Colonic mucosa (tissue), 4 donors: ENCODE measurements around the gene ZCCHC17. TPM values are rescaled to one million over a fixed set of nuclear protein-coding genes. Genes with fewer than 3 reads are reported as not detected.

Experiments used
- DNase-seq: peaks from one replicate; pipeline ENCODE4 v3.0.0-alpha.2; 2020
- H3K27ac ChIP-seq: fragments of 200-600 bp; one replicate; pipeline ENCODE4 v1.8.0; 2021
- H3K27me3 ChIP-seq: fragments of 200-600 bp; one replicate; pipeline ENCODE4 v1.8.0; 2021
- H3K36me3 ChIP-seq: fragments of 200-600 bp; one replicate; pipeline ENCODE4 v1.8.0; 2021
- H3K4me1 ChIP-seq: fragments of 200-600 bp; one replicate; pipeline ENCODE4 v1.8.0; 2021; ENCODE audit warnings: mild to moderate bottlenecking
- H3K4me3 ChIP-seq: fragments of 200-600 bp; one replicate; pipeline ENCODE4 v1.8.0; 2021
- H3K9ac ChIP-seq, 2 donors: one replicate each; pipeline ENCODE4 v1.7.0; 2013; ENCODE audit warnings: control low read depth in 2 of 2, low read depth in 2 of 2, low read length in 2 of 2
- H3K9me3 ChIP-seq: fragments of 200-600 bp; one replicate; pipeline ENCODE4 v1.8.0; 2021
- CTCF ChIP-seq: fragments of 200-600 bp; IDR thresholded peaks from one replicate; pipeline ENCODE4 v1.8.0; 2022; ENCODE audit warnings: antibody characterized with exemption, mild to moderate bottlenecking
- intact Hi-C: fragments of 100-400 bp; cut with DNase I; formaldehyde crosslinking; loops from one replicate; pipeline ENCODE4 v1.14.1; 2022
- total RNA-seq, 2 donors: library from RNA; stranded (reverse); fragmentation: NEBNext Ultra II Directional in 1 of 2; extraction: Animal tissue kit (Norgen Biotek cat#: 25700) in 1 of 2; gene quantifications; one replicate each; pipeline ENCODE4 v1.2.1, GENCODE V29; 2021
- donor health status: healthy.
- donor health status: DM: no; HTN: no; CAD: no.
- donor health status: DM: no; HTN: no; CAD: no.

Gene ZCCHC17
- total RNA-seq, 2 donors from 2014 or later = 19.8 to 23.9 TPM

GRCh38 chr1:31306278-31306677 is 9.4 kb downstream of the ZCCHC17 start:
- no peaks in the 10 kb centered on the region for H3K4me1 ChIP-seq
- H3K9ac ChIP-seq = no peak overlapping the region
- H3K27me3 ChIP-seq = no peaks in the 10 kb centered on the region
- TF ChIP-seq CTCF = no peak
- H3K27ac ChIP-seq = no peak overlapping the region
- H3K9me3 ChIP-seq = no peaks in the 10 kb centered on the region
- intact Hi-C loops = no loop called here
- no peak for DNase-seq
- H3K36me3 ChIP-seq = no peaks in the 10 kb centered on the region
- no peak overlapping the region for H3K4me3 ChIP-seq

- intact Hi-C loops = no loop called here
- no peaks in the 10 kb centered on the region for H3K27me3 ChIP-seq
- H3K4me1 ChIP-seq = no peaks in the 10 kb centered on the region
- DNase-seq = no peak
- H3K36me3 ChIP-seq = no peaks in the 10 kb centered on the region
- H3K9me3 ChIP-seq = no peaks in the 10 kb centered on the region
- H3K4me3 ChIP-seq = no peak overlapping the region
- H3K9ac ChIP-seq = no peak overlapping the region
- no peak for TF ChIP-seq CTCF
- no peak overlapping the region for H3K27ac ChIP-seq
These were observed 11.2 kb downstream of the ZCCHC17 start for GRCh38 chr1:31308036-31308435.

DNA sequence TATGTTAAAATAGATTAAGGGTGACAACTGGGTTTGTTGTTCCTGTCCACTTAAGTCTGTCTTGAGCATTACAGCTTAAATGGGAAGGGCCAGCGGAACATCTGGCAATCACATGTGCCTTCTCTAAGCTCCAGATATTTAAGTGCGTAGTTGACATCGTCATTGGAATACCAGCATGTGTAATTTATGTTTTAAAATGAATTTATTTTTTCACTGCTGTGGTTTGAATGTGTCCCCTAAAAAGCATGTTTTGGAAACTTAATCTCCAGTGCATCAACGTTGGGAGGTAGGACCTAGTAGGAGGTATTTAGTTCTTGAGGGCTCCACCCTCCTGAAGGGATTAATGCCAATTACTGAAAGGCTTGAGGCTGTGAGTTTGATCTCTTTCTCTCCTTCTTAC is 13.4 kb downstream of the ZCCHC17 start:
- TF ChIP-seq CTCF = no peak
- Histone ChIP-seq H3K27me3 (no peaks in the 10 kb centered on the region), H3K9ac (no peak overlapping the region), H3K27ac (no peak overlapping the region), H3K9me3 (no peaks in the 10 kb centered on the region), H3K4me1 (no peaks in the 10 kb centered on the region), H3K4me3 (no peak overlapping the region), H3K36me3 (no peaks in the 10 kb centered on the region)
- no peak for DNase-seq
- intact Hi-C loops = no loop called here

- H3K9me3 ChIP-seq = no peaks in the 10 kb centered on the region
- intact Hi-C loops = no loop called here
- H3K4me1 ChIP-seq = no peaks in the 10 kb centered on the region
- no peak for DNase-seq
- no peak overlapping the region for H3K27ac ChIP-seq
- H3K27me3 ChIP-seq = no peaks in the 10 kb centered on the region
- H3K36me3 ChIP-seq = peaks cover 3% of the 10 kb centered on the region
- H3K4me3 ChIP-seq = no peak overlapping the region
- TF ChIP-seq CTCF = no peak
- no peak overlapping the region for H3K9ac ChIP-seq
These were observed 19.1 kb downstream of the ZCCHC17 start for GRCh38 chr1:31315902-31316301.

DNA sequence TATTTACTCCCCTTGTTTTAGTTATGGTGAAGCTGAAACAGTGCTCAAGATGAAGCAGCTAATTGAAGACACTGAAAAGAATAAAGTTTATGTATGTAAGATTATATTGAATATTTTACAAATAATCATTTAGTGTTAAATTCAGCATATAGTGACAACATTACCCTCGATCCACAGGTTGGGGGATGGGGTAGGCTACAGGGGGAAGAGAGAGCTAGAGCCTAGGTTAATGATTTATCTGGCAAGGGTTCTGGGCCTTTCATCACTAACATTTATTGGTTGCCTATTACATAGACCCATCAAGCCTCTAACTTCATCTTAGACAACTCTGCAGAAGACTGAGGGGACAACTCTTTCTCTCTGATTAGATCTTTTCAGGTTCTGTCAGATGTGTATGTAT is 21.3 kb downstream of the ZCCHC17 start:
- Histone ChIP-seq H3K4me1 (no peaks in the 10 kb centered on the region), H3K9me3 (no peaks in the 10 kb centered on the region), H3K27me3 (no peaks in the 10 kb centered on the region), H3K4me3 (no peak overlapping the region), H3K36me3 (peaks cover 3% of the 10 kb centered on the region), H3K27ac (no peak overlapping the region), H3K9ac (no peak overlapping the region)
- intact Hi-C loops = no loop called here
- DNase-seq = no peak
- TF ChIP-seq CTCF = no peak

DNA sequence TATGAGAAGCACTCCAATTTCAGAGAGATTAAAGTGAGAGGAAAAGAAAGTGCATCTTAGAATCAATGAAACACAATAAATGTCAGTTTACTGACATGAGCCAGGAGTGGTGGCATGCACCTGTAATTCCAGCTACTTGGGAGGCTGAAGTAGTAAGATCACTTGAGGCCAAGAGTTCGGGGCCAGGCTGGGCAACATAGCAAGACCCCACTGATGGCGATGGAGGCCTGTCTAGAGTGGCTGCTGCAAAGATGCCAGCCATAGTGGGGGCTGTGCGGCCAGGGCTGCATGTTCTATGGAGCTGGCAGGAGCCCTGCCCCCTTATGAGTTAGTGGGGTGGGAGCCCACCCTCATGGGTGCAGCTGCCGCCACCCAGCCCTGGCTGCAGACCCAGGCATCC is 27.3 kb downstream of the ZCCHC17 start:
- intact Hi-C loops = no loop called here
- Histone ChIP-seq H3K4me3 (no peak overlapping the region), H3K27ac (no peak overlapping the region), H3K9me3 (no peaks in the 10 kb centered on the region), H3K27me3 (no peaks in the 10 kb centered on the region), H3K9ac (no peak overlapping the region), H3K36me3 (no peaks in the 10 kb centered on the region), H3K4me1 (no peaks in the 10 kb centered on the region)
- no peak for TF ChIP-seq CTCF
- no peak for DNase-seq
